SK-N-SH (cell line): ENCODE data around the gene CXXC1.

ENCODE experiments used
- MAX ChIP-seq: IDR thresholded peaks from 2 replicates; pipeline ENCODE4 v1.4.0; 2012; ENCODE audit warnings: low read depth
- YY1 ChIP-seq: IDR thresholded peaks from 2 replicates; pipeline ENCODE4 v1.4.0; 2012; ENCODE audit warnings: low read depth, mild to moderate bottlenecking

- no peak for TF ChIP-seq MAX
- no peak for TF ChIP-seq YY1
Measured at GRCh38 chr18:50283469-50284209, 3.9 kb downstream of the CXXC1 start.
